Neural progenitor cell (in vitro differentiated cells): Measurements from ENCODE around the gene PTPRT.

Source experiments
- EZH2 ChIP-seq: fragments of 200-600 bp; sonication (generic); IDR thresholded peaks from 2 replicates; pipeline ENCODE4 v1.6.1; 2017; ENCODE audit warnings: antibody characterized with exemption, mild to moderate bottlenecking, moderate library complexity
- TF ChIP-seq, protein P1 (sequence below): fragments of 200-600 bp; sonication (generic); IDR thresholded peaks from 2 replicates; pipeline ENCODE4 v1.5.1; 2017; ENCODE audit warnings: antibody characterized with exemption, mild to moderate bottlenecking

DNA sequence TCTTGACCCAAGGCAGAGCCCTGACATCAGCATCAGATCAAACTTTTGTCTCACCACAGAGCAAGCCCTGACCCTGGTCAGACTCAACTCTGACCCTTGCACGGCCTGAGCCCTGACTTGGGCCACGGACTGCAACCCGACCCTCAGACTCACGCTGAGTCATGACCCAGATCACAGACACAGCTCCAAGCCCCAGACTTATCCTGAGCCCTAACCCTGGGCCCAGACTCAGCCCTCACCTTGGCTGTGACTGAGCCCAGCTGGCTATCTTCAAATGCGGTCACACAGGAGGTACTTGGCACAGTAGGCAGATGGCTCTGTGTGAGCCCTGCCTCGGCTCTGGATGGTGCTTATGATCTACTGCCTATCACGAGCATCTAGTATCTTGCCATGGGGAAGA is 602.3 kb downstream of the PTPRT start:
- TF ChIP-seq, protein P1, sequence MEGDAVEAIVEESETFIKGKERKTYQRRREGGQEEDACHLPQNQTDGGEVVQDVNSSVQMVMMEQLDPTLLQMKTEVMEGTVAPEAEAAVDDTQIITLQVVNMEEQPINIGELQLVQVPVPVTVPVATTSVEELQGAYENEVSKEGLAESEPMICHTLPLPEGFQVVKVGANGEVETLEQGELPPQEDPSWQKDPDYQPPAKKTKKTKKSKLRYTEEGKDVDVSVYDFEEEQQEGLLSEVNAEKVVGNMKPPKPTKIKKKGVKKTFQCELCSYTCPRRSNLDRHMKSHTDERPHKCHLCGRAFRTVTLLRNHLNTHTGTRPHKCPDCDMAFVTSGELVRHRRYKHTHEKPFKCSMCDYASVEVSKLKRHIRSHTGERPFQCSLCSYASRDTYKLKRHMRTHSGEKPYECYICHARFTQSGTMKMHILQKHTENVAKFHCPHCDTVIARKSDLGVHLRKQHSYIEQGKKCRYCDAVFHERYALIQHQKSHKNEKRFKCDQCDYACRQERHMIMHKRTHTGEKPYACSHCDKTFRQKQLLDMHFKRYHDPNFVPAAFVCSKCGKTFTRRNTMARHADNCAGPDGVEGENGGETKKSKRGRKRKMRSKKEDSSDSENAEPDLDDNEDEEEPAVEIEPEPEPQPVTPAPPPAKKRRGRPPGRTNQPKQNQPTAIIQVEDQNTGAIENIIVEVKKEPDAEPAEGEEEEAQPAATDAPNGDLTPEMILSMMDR: no peak
- TF ChIP-seq EZH2: no peak
